H1 (cell line): ENCODE data around the gene TNNT1. TPM values are rescaled to one million over a fixed set of nuclear protein-coding genes. Genes with fewer than 3 reads are reported as not detected.

Experiments used
- CTCF ChIP-seq, 3 experiments: IDR thresholded peaks; 1 replicate in 2 of 3; 2 replicates in 1 of 3; pipeline versions ENCODE4 v1.5.1 to v1.6.1; 2011; ENCODE audit warnings: low read length in 3 of 3, mild to moderate bottlenecking in 3 of 3, inconsistent platforms in 2 of 3, low read depth in 1 of 3, moderate library complexity in 1 of 3; ENCODE audit not compliant: insufficient read depth in 1 of 3; ENCODE audit errors: control extremely low read depth in 1 of 3
- EP300 ChIP-seq, 2 experiments: IDR thresholded peaks; 1 replicate in 1 of 2; 2 replicates in 1 of 2; pipeline ENCODE4 v1.6.1; 2011 to 2012; ENCODE audit warnings: low read depth in 2 of 2, low read length in 2 of 2, mild to moderate bottlenecking in 2 of 2, borderline replicate concordance in 1 of 2, inconsistent platforms in 1 of 2, moderate library complexity in 1 of 2
- RNF2 ChIP-seq: fragments of 200-900, 300-1000 bp; sonication (generic); IDR thresholded peaks from 2 replicates; pipeline ENCODE4 v1.7.1; 2016; ENCODE audit warnings: borderline replicate concordance, low read depth, mild to moderate bottlenecking, antibody characterized with exemption, low read length; ENCODE audit not compliant: poor library complexity, severe bottlenecking; ENCODE audit errors: missing control alignments
- SUZ12 ChIP-seq: fragments of 200-600 bp; sonication (generic); IDR thresholded peaks from 2 replicates; pipeline ENCODE4 v1.6.1; 2012; ENCODE audit warnings: mild to moderate bottlenecking, inconsistent platforms, low read length, moderate library complexity, mixed read lengths
- USF2 ChIP-seq: IDR thresholded peaks from 2 replicates; pipeline ENCODE4 v1.6.1; 2011; ENCODE audit warnings: low read length, improper control_type of control experiment
- polyA plus RNA-seq, 7 experiments: library from polyadenylated mRNA; depleted of rRNA in 3 of 7; stranded (reverse) in 5 of 7; unstranded in 2 of 7; fragments of >200 nt in 5 of 7; fragments of 200-250 nt in 2 of 7; gene quantifications; 1 replicate in 5 of 7; 2 replicates in 1 of 7; 4 replicates in 1 of 7; pipeline versions ENCODE4 v1.2.1 to v1.2.3, GENCODE V29; 2011 to 2013; ENCODE audit warnings: missing spikeins in 2 of 7, mixed read lengths in 2 of 7
- total RNA-seq: library from RNA; stranded (reverse); fragmentation: NEBNext Ultra II Directional; extraction: Animal tissue kit (Norgen Biotek cat#: 25700); gene quantifications from 2 replicates; pipeline ENCODE4 v1.2.1, GENCODE V29; 2021

Gene TNNT1
- total and polyA plus RNA-seq, 2 of the 8 experiments (the other 6 are each of a cell fraction or from before 2014, with no cell fraction given): 69.6 to 107 TPM

GRCh38 chr19:55105237-55105636 lies 43.8 kb downstream of the TNNT1 start (continued):
- TF ChIP-seq CTCF (IDR thresholded peaks at IDR 0.05; ENCODE audit: control extremely low read depth in 1 of 3, insufficient read depth in 1 of 3, low read depth in 1 of 3, low read length in 3 of 3) (no peak), SUZ12 (no peak), RNF2 (no peak), EP300 (IDR thresholded peaks at IDR 0.05; ENCODE audit: borderline replicate concordance in 1 of 2, low read depth in 2 of 2, low read length in 2 of 2) (no peak), USF2 (no peak)
